GM23338 (cell line): Measurements from ENCODE around the gene FAM98A. TPM values are rescaled to one million over a fixed set of nuclear protein-coding genes. Genes with fewer than 3 reads are reported as not detected.

Experiments
- ATAC-seq: fragments of 200-7000 bp; cut with Tn5 transposase; 3 replicates; pipeline ENCODE4 v1.9.1; 2020
- DNase-seq: peaks from one replicate; pipeline ENCODE4 v3.0.0-alpha.2; 2015; ENCODE audit warnings: low spot score
- H2AFZ ChIP-seq: fragments of 200-600 bp; sonication (generic); 2 replicates; pipeline ENCODE4 v1.8.0; 2016; ENCODE audit warnings: antibody characterized with exemption, mild to moderate bottlenecking, moderate library complexity
- H3F3A ChIP-seq: fragments of 200-600 bp; sonication (generic); replicated peaks from 2 replicates; pipeline ENCODE4 v1.8.0; 2017; ENCODE audit warnings: antibody characterized with exemption, mixed run types, low read depth
- H3K27ac ChIP-seq: fragments of 200-600 bp; sonication (generic); 2 replicates; pipeline ENCODE4 v1.6.1; 2016; ENCODE audit warnings: low read depth
- H3K27me3 ChIP-seq: fragments of 200-600 bp; sonication (generic); 2 replicates; pipeline ENCODE4 v1.8.0; 2016; ENCODE audit warnings: mild to moderate bottlenecking, mixed run types, moderate library complexity; ENCODE audit not compliant: insufficient read depth
- H3K36me3 ChIP-seq: fragments of 200-600 bp; sonication (generic); 2 replicates; pipeline ENCODE4 v1.8.0; 2016; ENCODE audit warnings: mild to moderate bottlenecking; ENCODE audit not compliant: insufficient read depth
- H3K4me1 ChIP-seq: fragments of 200-600 bp; sonication (generic); 2 replicates; pipeline ENCODE4 v1.8.0; 2016; ENCODE audit warnings: mild to moderate bottlenecking, moderate library complexity; ENCODE audit not compliant: insufficient read depth
- H3K4me2 ChIP-seq: fragments of 200-600 bp; sonication (generic); 2 replicates; pipeline ENCODE4 v1.7.1; 2017; ENCODE audit warnings: mixed run types
- H3K4me3 ChIP-seq: fragments of 200-600 bp; sonication (generic); 2 replicates; pipeline ENCODE4 v1.6.1; 2016; ENCODE audit warnings: mixed run types
- H3K79me2 ChIP-seq: fragments of 200-600 bp; sonication (generic); replicated peaks from 2 replicates; pipeline ENCODE4 v1.8.0; 2017; ENCODE audit warnings: mild to moderate bottlenecking; ENCODE audit not compliant: insufficient read depth
- H3K9me2 ChIP-seq: fragments of 200-600 bp; sonication (generic); 2 replicates; pipeline ENCODE4 v1.8.0; 2017; ENCODE audit not compliant: insufficient read depth
- H4K20me1 ChIP-seq: fragments of 200-600 bp; sonication (generic); replicated peaks from 2 replicates; pipeline ENCODE4 v1.8.0; 2017; ENCODE audit warnings: mild to moderate bottlenecking; ENCODE audit not compliant: insufficient read depth
- H3K27ac Mint-ChIP-seq: 2 replicates; pipeline ENCODE4 v1.8.0; 2020; ENCODE audit warnings: inconsistent platforms, mild to moderate bottlenecking, moderate library complexity, mixed read lengths
- H3K27me3 Mint-ChIP-seq: 3 replicates; pipeline ENCODE4 v1.8.0; 2022; ENCODE audit warnings: low read depth, mild to moderate bottlenecking, moderate library complexity, mixed read lengths, inconsistent platforms; ENCODE audit not compliant: insufficient read depth, poor library complexity
- H3K36me3 Mint-ChIP-seq: 3 replicates; pipeline ENCODE4 v1.8.0; 2021; ENCODE audit warnings: low read depth, mild to moderate bottlenecking, inconsistent platforms, moderate library complexity, mixed read lengths
- H3K4me1 Mint-ChIP-seq: 3 replicates; pipeline ENCODE4 v1.8.0; 2020; ENCODE audit warnings: mild to moderate bottlenecking, inconsistent platforms, mixed read lengths
- H3K4me3 Mint-ChIP-seq: 3 replicates; pipeline ENCODE4 v1.8.0; 2021; ENCODE audit warnings: moderate library complexity, mild to moderate bottlenecking, inconsistent platforms, mixed read lengths
- H3K9me3 Mint-ChIP-seq: 3 replicates; pipeline ENCODE4 v1.8.0; 2020; ENCODE audit warnings: moderate library complexity, mild to moderate bottlenecking, inconsistent platforms, mixed read lengths
- CREB1 ChIP-seq: fragments of 250-450 bp; sonication (Bioruptor Pico); IDR thresholded peaks from 2 replicates; pipeline ENCODE4 v1.5.0; 2020; ENCODE audit warnings: low read depth, mild to moderate bottlenecking, moderate library complexity
- EZH2 ChIP-seq: fragments of 200-600 bp; sonication (generic); IDR thresholded peaks from one replicate; pipeline ENCODE4 v1.8.0; 2017; ENCODE audit warnings: antibody characterized with exemption, mild to moderate bottlenecking, low read depth; ENCODE audit not compliant: unreplicated experiment
- EZH2phosphoT487 ChIP-seq: fragments of 200-600 bp; sonication (generic); IDR thresholded peaks from one replicate; pipeline ENCODE4 v1.8.1; 2018; ENCODE audit warnings: antibody characterized with exemption; ENCODE audit not compliant: unreplicated experiment
- JUNB ChIP-seq: IDR thresholded peaks from one replicate; pipeline ENCODE4 v1.6.1; 2016; ENCODE audit warnings: antibody characterized with exemption; ENCODE audit not compliant: unreplicated experiment
- NANOG ChIP-seq: IDR thresholded peaks from 2 replicates; pipeline ENCODE4 v1.6.1; 2016; ENCODE audit warnings: antibody characterized with exemption, borderline replicate concordance
- POLR2AphosphoS5 ChIP-seq: IDR thresholded peaks from 2 replicates; pipeline ENCODE4 v1.6.1; 2016; ENCODE audit warnings: antibody characterized with exemption, low read depth
- STAT1 ChIP-seq: IDR thresholded peaks from one replicate; pipeline ENCODE4 v1.6.1; 2016; ENCODE audit warnings: antibody characterized with exemption; ENCODE audit not compliant: unreplicated experiment
- ZNF114 ChIP-seq: fragments of 250-450 bp; sonication (Bioruptor Pico); IDR thresholded peaks from 2 replicates; pipeline ENCODE4 v1.5.0; 2020; ENCODE audit warnings: mild to moderate bottlenecking, moderate library complexity
- ZNF331 ChIP-seq: fragments of 250-450 bp; sonication (Bioruptor Pico); IDR thresholded peaks from 2 replicates; pipeline ENCODE4 v1.5.0; 2020; ENCODE audit warnings: low read depth, mild to moderate bottlenecking, moderate library complexity
- polyA plus RNA-seq: library from polyadenylated mRNA; unstranded; fragments of >200 nt; fragmentation: Nextera tagmentation; extraction: Ambion mirVana; gene quantifications from 2 replicates; pipeline ENCODE4 v1.2.1, GENCODE V29; 2016
- total RNA-seq: library from RNA; depleted of rRNA; stranded (reverse); fragments of >200 nt; shearing (Covaris generic); gene quantifications from 2 replicates; pipeline ENCODE4 v1.2.3, GENCODE V29; 2014
- TF ChIP-seq, protein P1 (sequence below), 2 experiments: fragments of 200-600 bp in 1 of 2; sonication (generic) in 1 of 2; conservative IDR thresholded peaks; 2 replicates each; pipeline versions ENCODE4 v1.5.1 to v1.6.1; 2016 to 2017; ENCODE audit warnings: antibody characterized with exemption in 2 of 2, low read depth in 2 of 2, mild to moderate bottlenecking in 2 of 2, moderate library complexity in 1 of 2
- TF ChIP-seq, protein P2 (sequence below): fragments of 250-450 bp; sonication (Bioruptor Pico); IDR thresholded peaks from 2 replicates; pipeline ENCODE4 v1.5.0; 2020; ENCODE audit warnings: mild to moderate bottlenecking, moderate library complexity
- TF ChIP-seq, protein P3 (sequence below): IDR thresholded peaks from one replicate; pipeline ENCODE4 v1.6.1; 2018; ENCODE audit warnings: antibody characterized with exemption; ENCODE audit not compliant: unreplicated experiment

Gene FAM98A
- total and polyA plus RNA-seq, 2 experiments from 2014 or later, result 68.6 to 149 TPM

DNA sequence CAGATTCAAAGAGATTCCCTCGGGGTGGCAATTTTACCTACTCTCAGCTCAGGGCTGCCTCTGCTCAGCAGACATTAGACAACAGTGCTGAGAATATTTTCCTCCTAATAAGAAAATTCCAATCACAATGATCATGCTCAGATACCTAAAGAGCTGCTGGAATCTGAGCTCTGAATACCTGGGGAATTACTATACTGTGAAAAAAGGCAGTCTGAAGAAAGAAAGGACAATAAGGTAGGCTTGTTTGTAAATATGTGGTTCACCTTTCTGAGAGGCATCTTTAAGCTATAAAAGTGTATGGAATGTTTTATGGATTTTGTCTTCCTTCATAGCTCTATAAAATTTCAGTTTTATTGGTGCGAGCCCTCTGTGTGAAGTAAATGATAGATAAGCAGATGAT, 34.2 kb upstream of the FAM98A start:
- no peak overlapping the region for H3K4me2 ChIP-seq
- peaks cover 7% of the 10 kb centered on the region for H3K4me1 ChIP-seq
- H3F3A ChIP-seq, result no peaks in the 10 kb centered on the region
- H4K20me1 ChIP-seq, result no peaks in the 10 kb centered on the region
- H3K79me2 ChIP-seq, result no peaks in the 10 kb centered on the region
- Mint-ChIP-seq H3K27me3 (peaks cover 2% of the 10 kb centered on the region), H3K9me3 (no peaks in the 10 kb centered on the region; the same call in 2 of the 3 replicates), H3K36me3 (peaks cover 27% of the 10 kb centered on the region), H3K4me1 (peaks cover 3% of the 10 kb centered on the region; the same call in 1 of the 3 replicates), H3K27ac (no peak overlapping the region), H3K4me3 (no peak overlapping the region)
- no peak overlapping the region for H3K4me3 ChIP-seq
- no peak for ATAC-seq
- H2AFZ ChIP-seq, result no peak overlapping the region
- TF ChIP-seq EZH2 (no peak), JUNB (no peak), POLR2AphosphoS5 (no peak), ZNF331 (CRISPR knock-in tag) (no peak), EZH2phosphoT487 (no peak), STAT1 (no peak), ZNF114 (no peak), NANOG (no peak), CREB1 (CRISPR knock-in tag) (no peak)
- TF ChIP-seq, protein P1, sequence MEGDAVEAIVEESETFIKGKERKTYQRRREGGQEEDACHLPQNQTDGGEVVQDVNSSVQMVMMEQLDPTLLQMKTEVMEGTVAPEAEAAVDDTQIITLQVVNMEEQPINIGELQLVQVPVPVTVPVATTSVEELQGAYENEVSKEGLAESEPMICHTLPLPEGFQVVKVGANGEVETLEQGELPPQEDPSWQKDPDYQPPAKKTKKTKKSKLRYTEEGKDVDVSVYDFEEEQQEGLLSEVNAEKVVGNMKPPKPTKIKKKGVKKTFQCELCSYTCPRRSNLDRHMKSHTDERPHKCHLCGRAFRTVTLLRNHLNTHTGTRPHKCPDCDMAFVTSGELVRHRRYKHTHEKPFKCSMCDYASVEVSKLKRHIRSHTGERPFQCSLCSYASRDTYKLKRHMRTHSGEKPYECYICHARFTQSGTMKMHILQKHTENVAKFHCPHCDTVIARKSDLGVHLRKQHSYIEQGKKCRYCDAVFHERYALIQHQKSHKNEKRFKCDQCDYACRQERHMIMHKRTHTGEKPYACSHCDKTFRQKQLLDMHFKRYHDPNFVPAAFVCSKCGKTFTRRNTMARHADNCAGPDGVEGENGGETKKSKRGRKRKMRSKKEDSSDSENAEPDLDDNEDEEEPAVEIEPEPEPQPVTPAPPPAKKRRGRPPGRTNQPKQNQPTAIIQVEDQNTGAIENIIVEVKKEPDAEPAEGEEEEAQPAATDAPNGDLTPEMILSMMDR (conservative IDR thresholded peaks at IDR 0.05; ENCODE audit: low read depth in 2 of 2), result no peak
- TF ChIP-seq, protein P2, sequence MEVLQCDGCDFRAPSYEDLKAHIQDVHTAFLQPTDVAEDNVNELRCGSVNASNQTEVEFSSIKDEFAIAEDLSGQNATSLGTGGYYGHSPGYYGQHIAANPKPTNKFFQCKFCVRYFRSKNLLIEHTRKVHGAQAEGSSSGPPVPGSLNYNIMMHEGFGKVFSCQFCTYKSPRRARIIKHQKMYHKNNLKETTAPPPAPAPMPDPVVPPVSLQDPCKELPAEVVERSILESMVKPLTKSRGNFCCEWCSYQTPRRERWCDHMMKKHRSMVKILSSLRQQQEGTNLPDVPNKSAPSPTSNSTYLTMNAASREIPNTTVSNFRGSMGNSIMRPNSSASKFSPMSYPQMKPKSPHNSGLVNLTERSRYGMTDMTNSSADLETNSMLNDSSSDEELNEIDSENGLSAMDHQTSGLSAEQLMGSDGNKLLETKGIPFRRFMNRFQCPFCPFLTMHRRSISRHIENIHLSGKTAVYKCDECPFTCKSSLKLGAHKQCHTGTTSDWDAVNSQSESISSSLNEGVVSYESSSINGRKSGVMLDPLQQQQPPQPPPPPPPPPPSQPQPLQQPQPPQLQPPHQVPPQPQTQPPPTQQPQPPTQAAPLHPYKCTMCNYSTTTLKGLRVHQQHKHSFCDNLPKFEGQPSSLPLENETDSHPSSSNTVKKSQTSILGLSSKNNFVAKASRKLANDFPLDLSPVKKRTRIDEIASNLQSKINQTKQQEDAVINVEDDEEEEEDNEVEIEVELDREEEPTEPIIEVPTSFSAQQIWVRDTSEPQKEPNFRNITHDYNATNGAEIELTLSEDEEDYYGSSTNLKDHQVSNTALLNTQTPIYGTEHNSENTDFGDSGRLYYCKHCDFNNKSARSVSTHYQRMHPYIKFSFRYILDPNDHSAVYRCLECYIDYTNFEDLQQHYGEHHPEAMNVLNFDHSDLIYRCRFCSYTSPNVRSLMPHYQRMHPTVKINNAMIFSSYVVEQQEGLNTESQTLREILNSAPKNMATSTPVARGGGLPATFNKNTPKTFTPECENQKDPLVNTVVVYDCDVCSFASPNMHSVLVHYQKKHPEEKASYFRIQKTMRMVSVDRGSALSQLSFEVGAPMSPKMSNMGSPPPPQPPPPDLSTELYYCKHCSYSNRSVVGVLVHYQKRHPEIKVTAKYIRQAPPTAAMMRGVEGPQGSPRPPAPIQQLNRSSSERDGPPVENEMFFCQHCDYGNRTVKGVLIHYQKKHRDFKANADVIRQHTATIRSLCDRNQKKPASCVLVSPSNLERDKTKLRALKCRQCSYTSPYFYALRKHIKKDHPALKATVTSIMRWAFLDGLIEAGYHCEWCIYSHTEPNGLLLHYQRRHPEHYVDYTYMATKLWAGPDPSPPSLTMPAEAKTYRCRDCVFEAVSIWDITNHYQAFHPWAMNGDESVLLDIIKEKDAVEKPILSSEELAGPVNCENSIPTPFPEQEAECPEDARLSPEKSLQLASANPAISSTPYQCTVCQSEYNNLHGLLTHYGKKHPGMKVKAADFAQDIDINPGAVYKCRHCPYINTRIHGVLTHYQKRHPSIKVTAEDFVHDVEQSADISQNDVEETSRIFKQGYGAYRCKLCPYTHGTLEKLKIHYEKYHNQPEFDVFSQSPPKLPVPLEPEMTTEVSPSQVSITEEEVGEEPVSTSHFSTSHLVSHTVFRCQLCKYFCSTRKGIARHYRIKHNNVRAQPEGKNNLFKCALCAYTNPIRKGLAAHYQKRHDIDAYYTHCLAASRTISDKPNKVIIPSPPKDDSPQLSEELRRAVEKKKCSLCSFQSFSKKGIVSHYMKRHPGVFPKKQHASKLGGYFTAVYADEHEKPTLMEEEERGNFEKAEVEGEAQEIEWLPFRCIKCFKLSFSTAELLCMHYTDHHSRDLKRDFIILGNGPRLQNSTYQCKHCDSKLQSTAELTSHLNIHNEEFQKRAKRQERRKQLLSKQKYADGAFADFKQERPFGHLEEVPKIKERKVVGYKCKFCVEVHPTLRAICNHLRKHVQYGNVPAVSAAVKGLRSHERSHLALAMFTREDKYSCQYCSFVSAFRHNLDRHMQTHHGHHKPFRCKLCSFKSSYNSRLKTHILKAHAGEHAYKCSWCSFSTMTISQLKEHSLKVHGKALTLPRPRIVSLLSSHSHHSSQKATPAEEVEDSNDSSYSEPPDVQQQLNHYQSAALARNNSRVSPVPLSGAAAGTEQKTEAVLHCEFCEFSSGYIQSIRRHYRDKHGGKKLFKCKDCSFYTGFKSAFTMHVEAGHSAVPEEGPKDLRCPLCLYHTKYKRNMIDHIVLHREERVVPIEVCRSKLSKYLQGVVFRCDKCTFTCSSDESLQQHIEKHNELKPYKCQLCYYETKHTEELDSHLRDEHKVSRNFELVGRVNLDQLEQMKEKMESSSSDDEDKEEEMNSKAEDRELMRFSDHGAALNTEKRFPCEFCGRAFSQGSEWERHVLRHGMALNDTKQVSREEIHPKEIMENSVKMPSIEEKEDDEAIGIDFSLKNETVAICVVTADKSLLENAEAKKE, result no peak
- TF ChIP-seq, protein P3, sequence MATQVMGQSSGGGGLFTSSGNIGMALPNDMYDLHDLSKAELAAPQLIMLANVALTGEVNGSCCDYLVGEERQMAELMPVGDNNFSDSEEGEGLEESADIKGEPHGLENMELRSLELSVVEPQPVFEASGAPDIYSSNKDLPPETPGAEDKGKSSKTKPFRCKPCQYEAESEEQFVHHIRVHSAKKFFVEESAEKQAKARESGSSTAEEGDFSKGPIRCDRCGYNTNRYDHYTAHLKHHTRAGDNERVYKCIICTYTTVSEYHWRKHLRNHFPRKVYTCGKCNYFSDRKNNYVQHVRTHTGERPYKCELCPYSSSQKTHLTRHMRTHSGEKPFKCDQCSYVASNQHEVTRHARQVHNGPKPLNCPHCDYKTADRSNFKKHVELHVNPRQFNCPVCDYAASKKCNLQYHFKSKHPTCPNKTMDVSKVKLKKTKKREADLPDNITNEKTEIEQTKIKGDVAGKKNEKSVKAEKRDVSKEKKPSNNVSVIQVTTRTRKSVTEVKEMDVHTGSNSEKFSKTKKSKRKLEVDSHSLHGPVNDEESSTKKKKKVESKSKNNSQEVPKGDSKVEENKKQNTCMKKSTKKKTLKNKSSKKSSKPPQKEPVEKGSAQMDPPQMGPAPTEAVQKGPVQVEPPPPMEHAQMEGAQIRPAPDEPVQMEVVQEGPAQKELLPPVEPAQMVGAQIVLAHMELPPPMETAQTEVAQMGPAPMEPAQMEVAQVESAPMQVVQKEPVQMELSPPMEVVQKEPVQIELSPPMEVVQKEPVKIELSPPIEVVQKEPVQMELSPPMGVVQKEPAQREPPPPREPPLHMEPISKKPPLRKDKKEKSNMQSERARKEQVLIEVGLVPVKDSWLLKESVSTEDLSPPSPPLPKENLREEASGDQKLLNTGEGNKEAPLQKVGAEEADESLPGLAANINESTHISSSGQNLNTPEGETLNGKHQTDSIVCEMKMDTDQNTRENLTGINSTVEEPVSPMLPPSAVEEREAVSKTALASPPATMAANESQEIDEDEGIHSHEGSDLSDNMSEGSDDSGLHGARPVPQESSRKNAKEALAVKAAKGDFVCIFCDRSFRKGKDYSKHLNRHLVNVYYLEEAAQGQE, result no peak
- H3K9me2 ChIP-seq, result peaks cover 9% of the 10 kb centered on the region; the same call in 1 of the 2 replicates
- H3K27me3 ChIP-seq, result no peaks in the 10 kb centered on the region
- no peaks in the 10 kb centered on the region for H3K36me3 ChIP-seq
- no peak overlapping the region for H3K27ac ChIP-seq
- no peak for DNase-seq
